GM21619 (cell line): Measurements from ENCODE around the gene SRCIN1.

Experiments
- ATAC-seq: cut with Tn5 transposase; IDR thresholded peaks from one replicate; pipeline ENCODE4 v1.9.1; 2021; ENCODE audit not compliant: unreplicated experiment

The SRCIN1 gene

DNA sequence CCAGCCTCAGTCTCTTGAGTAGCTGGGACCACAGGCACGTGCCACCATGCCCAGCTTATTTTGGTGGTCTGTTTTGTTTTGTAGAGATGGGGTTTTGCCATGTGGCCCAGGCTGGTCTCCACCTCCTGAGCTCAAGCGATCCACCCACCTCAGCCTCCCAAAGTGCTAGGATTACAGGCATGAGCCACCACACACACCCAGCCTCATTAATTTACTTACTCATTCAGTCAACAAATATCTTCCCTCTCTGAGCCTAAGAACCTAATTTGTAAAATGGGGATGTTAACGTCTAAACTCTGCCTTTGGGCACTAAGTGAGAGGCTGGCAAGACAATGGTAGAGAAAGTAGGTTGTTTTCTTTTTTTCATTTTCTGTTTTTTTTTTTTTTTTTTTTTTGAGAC, 22.6 kb downstream of the SRCIN1 start:
- no peak for ATAC-seq

DNA sequence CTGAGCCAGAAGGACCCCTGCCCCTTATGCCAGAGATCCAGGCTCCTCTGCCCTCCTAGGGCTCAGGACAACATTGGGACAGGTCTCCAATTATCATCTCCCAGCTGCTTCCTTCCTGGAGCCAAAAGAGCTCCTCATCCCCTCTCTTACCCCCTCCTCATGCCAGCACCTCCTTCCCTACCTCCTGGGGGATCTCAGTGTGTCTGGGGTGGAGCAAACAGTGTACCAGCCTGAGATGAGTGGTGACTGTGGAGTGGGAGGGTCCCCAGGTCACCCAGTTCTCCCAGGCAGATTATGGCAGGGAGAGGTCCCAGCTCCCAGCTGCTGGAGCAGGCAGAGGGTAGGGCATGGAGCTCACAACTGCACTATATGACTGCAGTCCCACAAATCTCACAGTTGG, 23.7 kb downstream of the SRCIN1 start:
- no peak for ATAC-seq

DNA sequence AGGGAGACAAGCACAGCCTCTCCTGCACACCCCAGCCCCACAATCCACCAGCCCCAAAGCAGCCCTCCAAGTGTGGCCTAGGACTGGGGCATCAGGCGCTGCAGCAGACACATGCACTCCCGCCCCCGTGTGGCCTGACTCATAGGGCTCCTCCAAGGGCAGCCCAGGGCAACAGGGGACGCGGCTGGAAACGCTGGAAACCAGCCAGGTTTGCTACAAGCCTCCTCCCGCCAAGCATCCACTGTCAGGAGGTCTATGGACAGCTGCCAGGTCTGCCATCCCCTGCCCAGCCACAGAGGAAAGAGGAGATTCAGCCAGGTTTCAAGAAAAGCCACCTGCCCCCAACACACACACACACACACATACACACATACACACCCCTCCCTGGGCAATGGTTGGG, 25.8 kb downstream of the SRCIN1 start:
- no peak for ATAC-seq

DNA sequence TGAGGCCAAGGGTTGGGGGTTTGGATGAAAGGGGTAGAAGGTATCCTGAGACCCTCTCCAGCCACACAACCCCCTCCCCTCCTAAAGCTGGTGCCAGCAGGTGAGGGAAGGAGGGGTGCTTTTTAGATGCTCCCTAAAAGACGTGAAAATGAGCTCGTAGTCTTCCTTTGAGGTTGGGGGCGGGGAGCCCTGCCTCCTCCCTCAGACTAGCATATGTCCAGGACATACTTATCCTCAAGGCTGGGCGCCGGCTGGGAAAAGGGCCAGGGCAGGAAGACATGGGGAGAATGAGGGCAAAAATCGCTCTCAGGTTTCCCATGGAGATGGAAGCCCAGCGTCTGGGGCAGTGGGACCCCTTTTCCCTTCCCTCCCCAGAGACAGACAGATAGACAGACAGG, 26.7 kb downstream of the SRCIN1 start:
- no peak for ATAC-seq

DNA sequence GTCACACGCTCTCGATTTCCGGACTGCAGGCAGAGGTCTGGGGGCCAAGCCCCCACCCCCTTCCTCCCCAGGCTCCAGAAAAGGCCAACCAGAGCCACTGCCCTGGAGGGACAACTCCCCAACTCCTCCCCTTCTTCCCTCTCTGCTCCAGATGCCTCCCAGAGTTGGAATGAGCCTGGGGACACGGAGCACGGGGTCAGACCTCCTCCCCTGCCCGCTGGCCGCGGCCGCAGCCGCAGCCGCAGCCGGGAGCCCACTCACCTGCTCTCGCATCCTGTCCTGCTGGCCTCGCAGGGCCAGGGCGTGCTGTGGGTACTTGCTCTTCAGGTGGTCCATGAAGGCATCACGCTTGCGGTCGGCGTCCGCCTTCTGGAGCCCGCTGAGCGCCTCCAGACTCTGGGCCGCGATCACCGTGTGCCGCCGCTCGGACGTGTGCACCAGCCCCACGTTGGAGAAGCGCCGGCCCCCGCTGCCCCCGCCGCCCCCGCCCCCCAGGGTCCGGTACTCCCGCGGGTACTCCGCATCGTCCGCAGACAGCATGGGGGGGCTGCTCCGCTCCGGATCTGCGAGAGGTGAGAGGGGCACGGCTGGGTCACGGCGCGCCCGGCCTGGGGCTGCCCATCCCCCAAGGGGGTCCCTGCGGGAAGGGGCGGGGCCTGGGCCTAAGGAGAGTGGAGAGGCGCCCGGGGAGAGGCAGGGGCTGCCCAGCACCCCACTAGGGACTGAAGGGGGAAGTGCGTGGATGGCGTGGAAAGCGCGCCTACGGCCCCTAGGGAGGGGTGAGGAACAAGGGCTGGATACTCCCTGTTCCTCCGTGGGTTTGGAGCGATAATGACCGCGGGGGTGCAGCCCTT, 27.3 kb downstream of the SRCIN1 start:
- no peak for ATAC-seq

DNA sequence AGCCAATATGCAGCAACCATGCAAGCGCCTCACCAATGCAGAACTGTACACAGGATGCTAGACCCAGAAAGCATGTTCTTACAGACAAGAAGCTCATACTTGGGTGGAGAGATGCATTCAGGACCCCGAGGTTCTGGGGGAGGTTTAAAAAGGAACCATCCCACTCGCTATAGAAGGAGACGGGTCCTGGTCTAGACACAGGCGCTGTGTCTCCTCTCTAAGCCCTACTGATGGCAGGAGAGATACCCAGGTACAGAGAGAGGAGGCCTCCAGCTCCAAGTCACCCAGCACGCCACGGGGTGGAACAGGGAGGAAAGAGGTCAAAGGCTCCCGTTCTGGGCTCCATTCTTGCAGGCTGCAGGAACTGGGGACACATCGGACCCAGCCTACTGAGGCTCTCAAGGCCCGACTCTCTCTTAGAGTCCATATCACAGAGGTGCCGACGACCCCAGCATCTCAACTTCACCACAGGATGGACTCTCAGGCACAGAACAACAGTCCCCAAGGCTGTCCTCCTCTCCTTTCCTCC, 28.0 kb downstream of the SRCIN1 start:
- no peak for ATAC-seq

DNA sequence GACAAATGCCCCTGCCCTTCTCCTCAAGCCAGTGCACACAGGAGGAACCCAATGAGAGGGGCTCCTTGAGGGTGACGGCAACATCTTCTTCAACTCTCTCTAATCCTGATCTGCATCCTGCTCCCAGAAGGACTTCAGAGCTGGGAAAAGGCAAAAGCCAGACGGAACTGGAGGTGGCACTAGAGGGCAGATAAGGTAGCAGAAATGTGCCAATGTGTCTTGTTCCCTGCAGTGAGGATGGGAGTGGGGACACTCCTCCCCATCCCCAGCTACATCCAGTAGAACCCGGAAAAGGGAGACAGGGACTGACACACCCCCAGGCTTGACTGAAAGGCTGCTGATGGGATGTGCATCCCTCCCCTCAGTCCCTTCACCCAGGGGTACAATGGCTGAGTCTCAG, 28.5 kb downstream of the SRCIN1 start:
- ATAC-seq = no peak

DNA sequence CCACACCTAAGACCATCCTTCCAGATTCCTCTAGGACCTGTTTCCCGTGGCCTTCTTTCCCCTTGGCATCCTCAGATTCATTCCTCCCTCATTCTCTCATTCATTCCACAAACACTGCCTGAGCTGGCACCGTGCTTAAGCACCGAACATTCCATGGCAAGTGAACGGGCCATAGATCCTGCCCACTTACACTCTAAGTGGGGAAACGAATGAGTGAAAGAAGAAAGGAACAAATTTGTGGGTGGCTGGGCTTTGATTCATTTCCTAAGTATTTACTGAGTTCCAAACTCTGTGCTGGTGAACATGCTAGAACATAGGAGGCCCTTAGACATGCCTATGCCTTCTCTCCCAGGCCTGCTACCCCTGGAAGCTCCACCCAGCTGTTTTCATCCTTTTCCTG, 30.0 kb downstream of the SRCIN1 start:
- no peak for ATAC-seq

DNA sequence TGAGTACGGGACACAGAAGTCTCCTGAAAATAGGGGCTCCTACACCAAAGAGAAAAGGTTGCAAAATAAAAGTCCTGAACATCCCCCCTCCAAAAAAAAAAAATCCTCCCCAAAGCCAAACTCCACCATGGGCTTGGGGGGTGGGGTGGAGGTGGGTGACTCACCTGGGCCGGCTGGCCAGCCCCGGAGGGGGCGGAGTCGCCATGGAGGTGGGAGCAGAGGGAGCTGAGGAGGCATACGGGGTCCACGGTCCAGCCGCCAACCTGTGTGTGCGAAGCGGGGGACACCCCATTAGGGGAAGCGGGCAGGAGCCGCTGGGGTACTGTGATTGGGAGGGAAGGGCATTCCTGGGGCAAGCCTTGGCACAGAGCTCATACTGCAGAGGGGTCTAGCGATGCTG, 31.0 kb downstream of the SRCIN1 start:
- no peak for ATAC-seq

DNA sequence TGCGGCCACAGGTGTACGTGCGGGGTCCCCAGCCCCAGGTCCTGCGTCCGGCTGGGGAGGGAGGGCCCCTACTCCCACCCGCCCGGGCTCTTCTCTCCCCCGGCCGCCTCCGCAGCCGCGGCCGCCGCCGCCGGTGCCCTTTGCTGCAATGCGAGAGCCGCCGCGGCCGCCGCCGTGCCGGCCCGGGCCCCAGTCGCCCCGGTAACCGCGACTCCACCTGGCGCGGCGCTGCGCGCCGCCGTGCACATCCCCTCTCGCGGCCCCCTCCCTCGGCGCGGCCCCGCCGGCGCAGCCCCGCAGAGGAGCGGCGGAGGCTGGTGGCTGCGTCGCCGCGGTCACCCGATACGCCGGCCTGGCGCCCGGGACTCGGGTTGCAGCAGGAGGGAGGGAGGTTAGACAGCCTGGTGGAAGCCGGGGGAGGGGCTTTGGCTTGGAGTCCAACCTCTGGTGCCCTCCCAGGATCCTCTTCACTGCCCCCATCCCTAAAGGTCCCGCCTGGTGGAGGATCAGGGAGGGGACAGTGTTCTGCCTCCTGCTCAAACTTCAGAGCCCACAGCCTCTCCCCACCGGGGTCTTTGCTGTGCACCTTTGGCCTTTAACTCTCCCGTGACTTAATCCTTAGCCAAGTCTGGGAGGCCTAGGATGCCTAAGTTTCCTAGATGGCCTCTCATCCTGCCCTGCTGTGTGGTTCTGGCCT, 32.9 kb downstream of the SRCIN1 start:
- ATAC-seq = no peak

DNA sequence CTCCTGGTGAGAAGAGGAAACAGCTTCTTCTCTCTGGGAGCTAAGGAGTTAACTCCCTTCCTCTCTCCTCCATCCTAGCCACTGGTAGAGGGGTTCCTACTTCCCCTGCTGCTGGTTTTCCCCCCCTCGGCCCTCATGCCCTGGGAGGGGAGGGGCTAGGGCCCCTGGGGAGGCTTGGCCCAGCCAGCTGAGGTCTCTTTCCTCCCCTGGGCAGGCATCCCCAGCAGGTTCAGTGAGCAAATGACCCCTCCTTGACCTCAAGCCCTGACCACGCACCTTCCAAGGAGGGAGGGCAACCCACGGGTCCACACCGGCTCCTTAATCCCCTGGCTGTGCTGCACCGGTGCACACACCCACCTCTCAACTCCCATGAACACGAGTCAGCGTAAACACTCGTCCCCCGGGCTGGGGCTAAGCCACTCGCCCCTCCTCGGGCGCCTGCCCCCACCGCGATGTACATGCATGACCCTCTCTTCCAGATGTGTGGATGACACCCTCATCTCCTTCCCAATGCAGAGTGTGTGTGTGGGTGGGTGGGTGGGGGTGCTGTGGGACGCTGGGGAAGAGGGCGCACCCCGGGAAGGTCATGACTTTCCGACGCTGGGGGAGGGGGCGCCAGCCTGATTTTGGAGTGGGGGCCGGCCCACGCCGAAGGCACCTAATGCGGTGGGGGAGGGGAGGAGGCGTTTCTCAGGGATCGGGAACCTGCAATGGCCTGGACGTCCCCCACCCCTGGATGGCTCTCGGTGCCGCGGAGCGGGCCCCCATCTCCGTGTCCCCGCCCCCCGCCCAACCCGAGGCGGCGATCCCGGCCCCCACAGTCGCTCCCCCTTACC, 33.7 kb downstream of the SRCIN1 start:
- ATAC-seq = no peak

DNA sequence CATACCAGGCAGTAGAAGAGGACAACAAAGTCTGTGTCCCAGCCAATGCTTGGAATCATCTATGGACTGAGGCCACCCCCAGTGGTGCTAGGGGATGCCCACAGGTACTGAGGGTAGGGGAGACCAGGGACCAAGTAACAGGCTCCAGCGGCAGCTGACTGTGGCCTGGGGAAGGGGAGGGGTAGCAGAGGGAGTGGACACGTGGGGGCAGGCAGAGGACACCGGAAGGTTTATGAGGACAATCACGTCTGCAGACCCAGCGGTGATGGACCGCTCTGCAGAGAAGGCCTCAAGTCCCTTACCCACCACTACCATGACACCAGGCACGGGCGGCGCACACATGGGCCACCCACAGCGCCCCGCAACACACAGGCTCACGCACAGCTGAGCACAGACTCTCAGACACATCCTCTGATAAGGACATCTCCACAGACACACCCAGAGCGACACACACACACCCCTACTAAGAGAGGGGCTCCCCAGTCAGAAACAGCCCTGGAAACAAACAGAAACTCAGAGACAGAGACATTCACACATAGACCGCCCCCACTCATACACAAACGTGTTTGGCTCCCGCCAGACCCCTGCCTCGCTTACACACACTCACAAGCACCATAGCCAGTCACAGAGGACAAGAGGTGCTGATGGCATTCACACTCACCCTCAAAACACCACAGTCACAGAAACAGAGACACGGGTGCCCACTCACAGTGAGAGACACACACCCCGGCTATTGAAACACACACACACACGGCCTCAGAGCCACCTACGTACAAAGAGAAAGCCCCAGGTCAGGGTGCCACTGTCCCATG, 35.8 kb downstream of the SRCIN1 start:
- no peak for ATAC-seq

DNA sequence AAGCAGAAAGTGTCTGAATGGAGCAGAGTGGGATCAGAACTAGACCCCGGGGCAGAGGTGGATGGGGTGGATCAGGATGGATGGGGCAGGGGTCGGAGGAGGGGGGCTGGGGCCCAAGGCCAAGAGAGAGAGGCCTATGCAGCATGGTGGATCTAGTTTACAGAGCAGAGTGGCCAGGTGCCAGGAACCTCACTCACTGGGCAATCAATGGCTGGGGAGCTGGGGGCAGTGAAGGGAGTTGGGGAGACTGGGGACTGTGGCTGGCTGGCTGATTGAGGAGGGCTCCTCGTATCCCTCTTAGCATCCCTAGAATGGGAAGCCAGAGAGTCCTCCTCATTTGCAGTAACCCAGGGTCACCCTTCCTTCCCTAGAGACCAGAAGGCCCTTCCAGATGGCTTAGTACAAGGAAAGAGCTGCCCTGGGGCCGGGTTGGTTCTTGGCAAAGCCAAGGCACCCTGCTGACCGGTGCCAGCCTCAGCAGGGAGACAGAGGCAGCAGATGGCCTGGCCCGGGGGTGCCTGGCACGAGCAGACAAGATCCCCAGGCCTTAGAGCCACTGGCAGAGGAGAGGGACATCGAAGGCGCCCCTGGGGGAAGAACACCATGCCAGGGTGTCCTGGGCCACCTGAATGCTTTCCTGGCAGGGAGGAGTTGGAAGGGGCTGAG, 36.8 kb downstream of the SRCIN1 start:
- no peak for ATAC-seq

DNA sequence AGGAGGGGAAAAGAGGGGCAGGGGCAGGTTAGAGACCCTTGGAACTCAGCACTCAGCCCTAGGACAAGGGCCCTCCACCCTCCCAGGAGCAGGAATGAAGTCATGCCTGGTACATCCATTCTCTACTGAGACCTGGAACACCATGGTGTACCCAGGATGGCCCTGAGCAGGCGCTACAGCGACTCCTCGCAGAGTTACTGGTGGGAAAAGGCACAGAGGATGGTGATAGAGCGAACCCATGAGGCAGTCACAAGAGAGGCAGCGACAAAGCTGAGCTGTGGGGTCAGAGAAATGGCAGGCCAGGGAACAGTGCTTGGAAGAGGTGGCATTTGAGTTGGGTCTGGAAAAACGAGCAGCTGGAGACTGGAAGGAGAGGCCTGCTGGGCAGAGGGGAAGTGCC, 37.5 kb downstream of the SRCIN1 start:
- no peak for ATAC-seq

DNA sequence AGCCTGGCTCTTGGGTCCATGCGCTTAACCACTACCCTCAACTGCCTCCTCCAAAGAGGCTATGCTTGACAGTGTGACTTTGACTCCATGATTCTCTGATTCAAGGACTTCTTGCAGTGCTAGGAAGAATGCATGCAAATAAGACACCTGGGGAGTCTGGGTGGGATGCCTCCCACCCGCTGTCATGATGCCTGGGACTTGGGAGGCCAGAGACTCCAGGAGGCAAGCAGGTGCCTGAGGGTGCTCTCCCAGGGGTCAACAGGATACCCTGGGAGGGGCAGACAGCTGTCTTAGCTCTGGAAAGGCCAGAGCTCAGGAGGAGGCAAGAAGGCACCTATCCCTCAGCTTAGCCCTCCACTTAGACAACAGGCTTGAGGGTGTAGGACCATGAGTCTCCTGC, 38.4 kb downstream of the SRCIN1 start:
- ATAC-seq = no peak

DNA sequence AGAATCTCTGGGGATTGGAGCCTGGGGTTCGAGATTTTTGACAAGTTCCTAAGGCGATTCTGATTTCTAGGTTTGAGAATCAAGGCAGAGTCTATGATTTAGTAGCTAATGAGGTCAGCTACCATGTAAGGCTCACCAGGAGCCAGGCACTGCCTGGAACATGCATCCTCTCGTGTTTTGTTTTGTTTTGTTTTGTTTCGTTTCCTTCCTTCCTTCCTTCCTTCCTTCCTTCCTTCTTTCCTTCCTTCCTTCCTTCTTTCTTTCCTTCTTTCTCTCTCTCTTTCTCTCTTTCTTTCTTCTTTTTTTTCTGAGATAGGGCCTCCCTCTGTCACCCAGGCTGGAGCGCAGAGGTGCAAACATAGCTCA, 39.1 kb downstream of the SRCIN1 start:
- no peak for ATAC-seq

DNA sequence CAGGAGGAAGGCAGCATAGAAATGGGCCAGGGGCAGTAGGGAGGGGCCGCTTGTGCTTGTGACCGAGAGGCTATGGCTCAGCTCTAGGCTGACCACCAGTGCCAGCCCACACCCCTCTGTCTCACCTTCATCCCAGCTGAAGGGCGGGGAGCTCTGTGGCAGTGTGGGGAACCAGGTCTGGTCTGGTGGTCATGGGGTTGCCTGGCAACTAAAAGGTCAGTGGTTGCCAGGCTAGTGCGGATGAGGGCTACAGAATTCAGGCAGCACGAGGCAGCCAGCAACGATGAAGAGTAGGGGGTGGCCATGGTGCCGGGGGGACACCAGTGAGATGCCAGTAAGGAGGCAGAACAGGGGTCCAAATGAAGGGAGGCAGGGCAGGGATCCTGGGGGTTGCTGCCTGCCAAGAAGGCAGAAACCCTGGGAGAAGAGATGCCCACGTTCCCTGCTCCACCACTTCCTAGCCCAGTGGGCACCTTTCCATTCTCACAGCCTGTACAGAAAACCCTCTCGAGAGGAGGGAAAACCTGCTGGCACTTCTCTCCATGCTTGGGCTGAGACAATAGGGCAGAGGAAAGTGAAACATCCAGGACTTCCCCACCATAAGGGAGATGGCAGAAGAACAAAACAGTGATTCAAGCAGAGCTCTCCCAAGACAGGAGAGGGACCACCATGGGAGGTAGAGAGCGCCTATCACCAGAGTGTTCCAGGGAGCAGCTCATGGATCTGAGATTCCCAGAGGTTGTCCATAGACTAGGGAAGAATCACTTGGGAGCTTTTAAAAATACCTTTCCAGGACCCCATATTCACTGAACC, 39.7 kb downstream of the SRCIN1 start:
- no peak for ATAC-seq

DNA sequence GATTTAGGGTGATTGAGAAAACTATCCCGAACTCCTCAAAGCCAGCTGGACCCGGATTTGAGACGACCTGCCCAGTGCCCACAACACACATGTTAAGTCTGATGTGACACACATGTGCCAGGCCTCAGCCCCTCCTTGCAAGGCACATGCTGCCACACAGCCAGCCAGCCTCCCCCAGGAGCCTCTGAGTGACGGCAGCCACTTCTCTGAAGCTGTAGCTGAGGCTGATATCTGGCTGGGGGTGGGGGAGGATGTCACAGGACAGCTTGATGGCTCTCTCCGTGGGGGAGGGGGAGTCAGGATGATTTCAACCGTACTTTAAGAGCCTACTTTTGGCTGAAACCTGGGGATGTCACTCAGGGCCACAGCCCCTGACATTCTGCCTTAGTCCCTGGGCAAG, 40.9 kb downstream of the SRCIN1 start:
- no peak for ATAC-seq

DNA sequence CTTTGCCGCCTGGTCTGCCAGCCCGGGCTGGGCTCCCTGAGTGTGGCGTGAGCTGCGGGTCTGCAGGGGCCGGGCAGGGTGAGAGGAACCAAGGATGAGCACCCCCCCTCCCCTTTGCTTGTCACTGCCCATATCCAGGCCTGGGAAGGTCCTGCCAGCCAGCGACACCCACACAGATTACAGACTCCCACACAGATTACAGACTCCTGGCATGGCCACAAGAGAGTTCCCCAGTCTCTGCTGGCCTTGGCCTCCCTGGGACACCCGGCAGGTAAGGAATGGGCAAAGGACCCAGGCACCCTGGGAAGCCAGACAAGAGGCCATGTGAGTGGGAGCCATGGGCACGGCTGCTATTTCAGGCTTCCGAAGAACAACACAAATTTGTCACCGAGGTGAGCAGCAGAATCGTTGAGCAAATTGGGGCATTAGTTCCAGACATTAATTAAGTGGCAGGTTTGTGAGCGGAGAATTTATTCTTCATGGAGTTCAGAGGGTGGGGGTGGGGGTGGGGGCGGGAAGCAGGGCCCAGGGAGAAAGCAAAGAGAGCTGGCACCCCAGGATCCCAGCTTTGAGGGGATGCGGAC, 41.4 kb downstream of the SRCIN1 start:
- no peak for ATAC-seq
